Hematopoietic multipotent progenitor cell treated with erythropoietin and hydrocortisone succinate and interleukin-3 and kit ligand, for 4 days (in vitro differentiated cells): Measurements from ENCODE around the gene SRRT.
"Not testable (repeated sequence)": the region's sequence is repeated elsewhere in the genome, so short reads cannot be mapped to it uniquely, and the experiment has no call there.

Experiments
- DNase-seq: peaks from one replicate; pipeline ENCODE4 v3.0.0-alpha.2; 2015

SRRT gene

GRCh38 chr7:100874577-100875355 lies at the start of gene SRRT:
SRRT (plus strand) TSS chr7:100875103; CDS start chr7:100875591, 488 bp downstream.
- DNase-seq = peak; percentile 100

- DNase-seq = no peak
Observed at GRCh38 chr7:100825215-100825671, 49.7 kb upstream of the SRRT start.

GRCh38 chr7:100825751-100826513 lies 49.0 kb upstream of the SRRT start:
- peak; percentile 81 for DNase-seq

- DNase-seq = peak; percentile 41
Observed at GRCh38 chr7:100826514-100827329, 48.2 kb upstream of the SRRT start.

- DNase-seq = peak; percentile 84
Observed at GRCh38 chr7:100827330-100828226, 47.3 kb upstream of the SRRT start, which contains the start of gene EPHB4. EPHB4 (minus strand) TSS chr7:100827523; CDS start chr7:100827030, 493 bp downstream.

GRCh38 chr7:100829150-100829716 lies 45.7 kb upstream of the SRRT start:
- DNase-seq = peak; percentile 90

GRCh38 chr7:100830396-100830795 lies 44.5 kb upstream of the SRRT start:
- DNase-seq = no peak

- no peak for DNase-seq
Observed at GRCh38 chr7:100832281-100832633, 42.6 kb upstream of the SRRT start.

- peak; percentile 46 for DNase-seq
Observed at GRCh38 chr7:100835903-100836811, 38.7 kb upstream of the SRRT start.

GRCh38 chr7:100836812-100837098 lies 38.1 kb upstream of the SRRT start:
- DNase-seq = no peak

GRCh38 chr7:100837099-100837836 lies 37.6 kb upstream of the SRRT start:
- DNase-seq = peak; percentile 95

GRCh38 chr7:100839361-100839760 lies 35.5 kb upstream of the SRRT start:
- no peak for DNase-seq

GRCh38 chr7:100840470-100841100 lies 34.3 kb upstream of the SRRT start:
- no peak for DNase-seq

- DNase-seq = no peak
Observed at GRCh38 chr7:100847360-100847759, 27.5 kb upstream of the SRRT start.

- peak; percentile 97 for DNase-seq
Observed at GRCh38 chr7:100852048-100852872, 22.6 kb upstream of the SRRT start, which contains the start of gene SLC12A9. SLC12A9 (plus strand) TSS chr7:100852713; CDS start chr7:100854198, 1,485 bp downstream.

- no peak for DNase-seq
Observed at GRCh38 chr7:100854146-100854895, 20.6 kb upstream of the SRRT start.

GRCh38 chr7:100854899-100855298 lies 20.0 kb upstream of the SRRT start:
- DNase-seq = not testable (repeated sequence)

- no peak for DNase-seq
Observed at GRCh38 chr7:100855515-100855914, 19.4 kb upstream of the SRRT start.
